GM19035 (cell line): ENCODE results near the gene PCSK4.

Source experiments
- ATAC-seq: cut with Tn5 transposase; IDR thresholded peaks from one replicate; pipeline ENCODE4 v1.9.1; 2021; ENCODE audit not compliant: unreplicated experiment

The PCSK4 gene

DNA sequence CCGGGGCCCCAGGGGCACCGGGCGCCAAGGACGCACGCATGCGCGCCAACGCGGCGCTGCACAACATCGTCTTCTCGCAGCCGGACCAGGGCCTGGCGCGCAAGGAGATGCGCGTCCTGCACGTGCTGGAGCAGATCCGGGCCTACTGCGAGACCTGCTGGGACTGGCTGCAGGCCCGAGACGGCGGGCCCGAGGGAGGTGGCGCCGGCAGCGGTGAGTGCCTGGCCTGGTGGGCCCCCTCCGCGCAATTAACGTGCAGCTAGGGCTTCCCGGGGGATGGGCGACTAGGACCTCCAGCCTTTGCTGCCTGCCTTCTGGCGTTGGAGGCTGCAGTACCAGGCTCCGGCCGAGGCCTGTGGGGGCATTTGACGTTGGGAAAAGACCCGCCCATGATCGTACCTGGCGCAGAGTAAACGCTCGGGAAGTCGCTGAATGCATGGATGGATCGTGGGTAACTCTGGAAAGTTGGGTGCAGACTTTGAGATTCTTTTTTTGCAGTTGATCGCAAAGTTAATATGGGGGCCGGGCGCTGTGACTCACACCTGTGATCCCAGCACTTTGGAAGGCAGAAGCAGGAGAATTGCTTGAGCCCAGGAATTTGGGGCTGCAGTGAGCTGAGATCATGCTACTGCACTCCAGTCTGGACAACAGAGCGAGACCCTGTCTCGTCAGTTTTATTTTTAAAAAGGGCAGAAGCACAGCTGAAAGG, 33.0 kb downstream of the PCSK4 start:
- no peak for ATAC-seq

- no peak for ATAC-seq
Measured at GRCh38 chr19:1456121-1456900, 33.8 kb downstream of the PCSK4 start.

- no peak for ATAC-seq
Measured at GRCh38 chr19:1455336-1456120, 34.6 kb downstream of the PCSK4 start.

- no peak for ATAC-seq
Measured at GRCh38 chr19:1455002-1455335, 35.2 kb downstream of the PCSK4 start.

DNA sequence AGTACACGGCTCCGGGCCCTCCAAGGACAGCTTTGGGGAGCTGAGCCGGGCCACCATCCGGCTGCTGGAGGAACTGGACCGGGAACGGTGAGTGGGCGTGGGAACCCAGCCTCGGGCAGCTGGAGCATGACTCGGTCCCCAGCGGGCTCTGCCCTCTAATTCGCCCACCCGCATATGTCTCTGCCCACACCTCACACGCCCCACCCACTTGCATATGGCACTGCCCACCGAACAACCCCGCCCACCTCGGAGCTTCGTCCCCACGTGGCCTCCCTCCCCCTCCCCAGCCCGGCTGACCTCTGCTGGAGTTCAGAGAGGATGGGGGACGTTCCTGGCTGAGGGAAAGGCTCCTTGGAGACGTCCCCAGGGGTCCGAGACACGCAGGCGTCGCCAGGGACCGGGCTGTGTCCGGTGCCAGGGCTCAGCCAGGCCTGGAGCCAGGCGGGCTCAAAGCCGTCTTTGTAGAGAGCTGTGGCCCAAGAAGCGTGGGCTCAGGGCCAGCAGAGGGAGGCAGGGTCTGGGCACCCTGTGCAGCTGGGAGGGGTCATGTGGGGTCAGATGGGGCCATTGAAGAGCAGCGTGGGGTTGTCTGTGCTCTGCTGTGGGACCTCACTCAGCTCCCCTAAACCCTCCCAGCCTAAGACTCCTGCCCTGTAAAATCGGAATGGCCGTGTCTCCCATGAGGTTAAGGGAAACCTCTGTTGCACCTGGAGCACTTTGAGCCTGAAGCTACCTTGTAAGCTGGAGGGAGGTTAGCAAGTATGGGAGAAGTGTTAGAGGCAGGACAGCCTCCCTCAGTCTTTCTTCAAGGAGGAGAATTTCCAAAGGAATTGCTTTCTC, 36.4 kb downstream of the PCSK4 start:
- ATAC-seq = no peak

- ATAC-seq = no peak
Measured at GRCh38 chr19:1452802-1453524, 37.2 kb downstream of the PCSK4 start.

DNA sequence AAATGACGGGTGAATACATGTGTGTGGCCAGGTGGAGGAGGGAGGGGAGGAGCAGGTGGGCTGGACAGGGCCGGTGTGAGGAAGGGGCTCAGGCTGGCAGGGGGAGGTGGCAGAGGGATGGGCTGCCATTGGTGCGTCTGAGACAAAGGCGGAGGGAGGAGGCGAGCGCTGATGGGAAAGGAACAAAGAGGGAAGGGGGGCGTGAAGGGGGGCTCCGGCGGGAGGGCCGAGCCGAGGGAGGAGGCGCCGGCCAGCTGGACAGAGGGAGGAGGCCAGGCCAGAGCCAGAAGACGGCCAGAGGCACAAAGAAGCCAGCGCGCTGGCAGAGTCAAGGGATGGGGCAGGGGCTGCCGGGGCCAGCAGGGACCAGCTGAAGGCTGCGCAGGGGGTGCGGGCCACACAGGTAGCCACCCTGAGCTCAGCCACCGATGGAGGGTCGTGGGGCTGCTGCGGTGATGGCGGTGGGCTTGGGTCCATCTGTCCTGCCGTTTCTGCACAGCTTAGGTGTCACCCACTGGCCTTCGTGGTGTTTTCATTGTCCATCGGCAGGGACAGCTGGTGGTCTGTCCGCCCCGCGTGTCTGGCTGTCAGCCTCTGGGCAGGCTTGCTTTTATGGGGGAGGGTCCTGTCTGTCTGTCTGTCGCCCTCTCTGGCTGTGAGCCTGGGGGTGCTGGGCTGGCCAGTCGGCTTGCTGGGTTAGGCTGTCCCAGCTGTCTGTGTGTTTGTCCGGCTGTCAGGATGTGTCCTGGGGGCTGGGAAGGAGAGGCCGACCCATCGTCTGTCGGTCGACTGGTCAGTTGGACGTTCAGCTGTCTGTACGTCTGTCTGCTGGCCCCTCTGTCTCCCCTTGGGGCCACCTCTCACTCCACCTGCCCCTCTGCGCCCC, 38.0 kb downstream of the PCSK4 start:
- no peak for ATAC-seq

DNA sequence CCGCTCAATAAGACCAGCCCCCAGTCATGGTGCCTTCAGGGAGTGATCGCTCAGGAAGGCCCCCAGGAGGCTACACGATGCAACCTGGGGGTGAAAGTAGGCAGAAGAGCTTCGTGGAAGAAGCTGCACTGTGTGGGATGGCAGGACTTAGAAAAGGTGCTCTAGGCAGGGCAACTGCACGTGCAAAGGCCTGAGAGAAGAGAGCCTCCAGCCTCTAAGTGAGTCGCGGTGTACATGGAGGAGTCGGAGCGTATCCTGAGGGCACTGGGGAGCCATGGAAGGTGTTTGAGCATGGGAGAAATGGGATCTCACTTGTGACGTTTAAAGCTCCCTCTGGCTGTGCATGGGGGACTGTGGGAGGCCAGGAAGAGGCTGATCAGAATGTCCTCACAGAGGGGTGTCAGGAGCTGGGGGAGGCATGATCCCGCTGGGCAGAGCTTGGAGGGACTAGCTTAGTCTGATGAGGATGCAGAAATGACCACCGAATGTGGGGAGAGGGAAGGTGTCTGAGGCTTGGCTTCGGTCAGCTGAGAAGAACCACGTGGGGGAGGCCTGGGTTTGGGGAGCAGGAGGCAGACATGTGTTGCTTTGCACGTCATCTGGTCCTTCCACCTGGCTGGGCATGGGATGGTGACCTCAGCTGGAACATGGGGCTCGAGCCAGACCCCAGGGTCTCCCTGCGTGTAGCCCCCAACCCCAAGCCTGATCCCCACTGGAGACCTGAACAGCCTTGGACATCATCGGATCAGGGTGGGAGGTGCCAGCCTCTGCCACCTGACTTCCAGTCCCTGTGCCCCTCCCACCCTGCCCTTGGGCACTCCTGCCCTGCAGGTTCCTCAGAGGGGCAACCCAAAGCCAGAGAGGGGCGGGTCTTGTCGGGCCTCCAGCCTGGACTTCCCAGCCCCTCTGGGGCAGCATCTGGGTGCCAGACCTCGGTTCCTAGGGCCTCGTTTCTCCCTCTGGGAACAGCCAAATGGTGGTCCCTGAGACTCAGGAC, 39.1 kb downstream of the PCSK4 start:
- no peak for ATAC-seq

DNA sequence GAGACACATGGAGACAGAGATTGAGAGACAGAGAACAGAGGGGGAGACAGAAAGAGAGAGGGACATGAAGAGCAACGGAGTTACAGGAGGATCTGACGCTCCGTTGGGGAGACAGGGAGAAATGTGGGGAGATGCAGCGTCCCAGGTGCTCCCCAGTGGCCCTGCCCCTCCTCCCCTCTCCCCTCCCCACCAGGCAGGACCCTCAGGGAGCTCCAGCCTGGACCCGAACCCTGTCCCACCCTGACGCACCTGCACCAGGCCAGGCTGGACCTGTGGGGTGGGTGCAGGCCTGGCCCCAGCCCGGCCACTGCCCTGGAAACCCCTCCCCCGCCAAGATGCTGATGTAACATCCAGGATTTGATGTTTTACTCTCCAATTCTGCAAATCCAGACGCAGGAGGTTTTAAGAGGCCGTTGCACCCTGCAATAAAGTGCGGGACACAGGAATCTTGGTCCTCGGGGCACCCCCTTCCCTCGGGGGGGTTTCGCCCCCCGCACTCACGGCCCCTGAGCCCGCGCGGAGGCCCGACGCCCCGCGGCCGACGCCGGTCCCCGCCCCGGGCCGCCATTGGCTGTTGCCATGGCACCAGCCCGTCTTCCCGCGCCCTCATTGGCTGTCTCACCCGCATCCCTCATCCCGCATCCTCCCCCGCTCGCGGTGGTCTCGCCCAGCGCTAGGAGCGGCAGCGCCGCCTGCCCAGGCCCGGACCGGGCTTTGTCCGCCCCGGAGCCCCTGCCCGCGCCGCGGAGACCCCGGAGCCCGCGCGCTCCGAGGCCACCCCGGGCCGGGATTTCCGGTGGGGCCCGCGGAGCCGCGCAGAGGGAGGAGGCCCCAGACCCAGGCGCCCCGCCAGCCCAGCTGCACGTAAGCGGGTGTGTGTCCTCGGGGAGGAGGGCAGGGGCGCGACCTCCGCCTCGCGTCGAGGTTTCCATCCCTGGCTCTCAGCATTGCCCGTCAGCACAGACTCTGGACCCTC, 40.4 kb downstream of the PCSK4 start, which contains the start of gene APC2:
Gene APC2, plus strand, starts transcription at position 655 of the 976 bp plus-strand sequence. CDS start 2,881 bp downstream, outside the sequence.
- ATAC-seq = no peak

DNA sequence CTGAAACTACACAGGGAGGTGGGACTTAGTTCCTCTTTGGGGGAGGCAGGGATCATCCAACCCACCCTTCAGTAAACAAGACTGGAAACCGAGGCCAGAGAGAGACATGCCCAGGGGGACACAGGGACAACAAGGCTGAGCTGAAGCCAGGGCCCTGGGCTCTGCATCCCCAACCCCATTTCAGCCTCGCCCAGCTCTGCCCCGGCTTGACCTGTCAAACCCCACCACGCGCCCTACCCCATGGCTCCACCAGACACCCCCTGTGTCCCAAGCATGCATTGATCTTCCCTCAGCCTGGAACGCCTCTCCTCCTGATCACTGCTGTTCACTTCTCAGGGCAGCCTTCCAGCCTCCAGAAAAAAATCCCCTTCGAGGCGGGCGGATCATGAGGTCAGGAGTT, 42.2 kb downstream of the PCSK4 start:
- ATAC-seq = no peak

DNA sequence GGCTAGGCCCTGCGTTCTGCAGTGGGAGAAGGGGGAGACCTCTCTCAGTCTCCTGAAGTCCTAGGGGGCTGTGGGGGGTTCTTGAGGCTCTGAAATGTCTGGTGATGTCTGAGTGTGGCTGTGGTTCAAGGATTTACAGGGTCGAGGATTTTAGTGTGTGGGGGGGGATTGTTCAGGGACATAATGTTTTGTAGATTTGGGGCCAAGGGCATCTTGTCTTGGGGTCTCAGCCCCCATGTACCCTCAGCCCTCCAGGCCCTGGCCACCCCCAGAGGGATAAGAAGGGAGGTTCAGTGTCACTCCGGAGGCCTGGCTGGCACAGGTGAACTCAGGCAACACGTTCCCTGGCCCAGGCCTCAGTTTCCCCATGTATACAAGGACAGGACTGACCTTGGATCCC, 42.6 kb downstream of the PCSK4 start:
- ATAC-seq = no peak

DNA sequence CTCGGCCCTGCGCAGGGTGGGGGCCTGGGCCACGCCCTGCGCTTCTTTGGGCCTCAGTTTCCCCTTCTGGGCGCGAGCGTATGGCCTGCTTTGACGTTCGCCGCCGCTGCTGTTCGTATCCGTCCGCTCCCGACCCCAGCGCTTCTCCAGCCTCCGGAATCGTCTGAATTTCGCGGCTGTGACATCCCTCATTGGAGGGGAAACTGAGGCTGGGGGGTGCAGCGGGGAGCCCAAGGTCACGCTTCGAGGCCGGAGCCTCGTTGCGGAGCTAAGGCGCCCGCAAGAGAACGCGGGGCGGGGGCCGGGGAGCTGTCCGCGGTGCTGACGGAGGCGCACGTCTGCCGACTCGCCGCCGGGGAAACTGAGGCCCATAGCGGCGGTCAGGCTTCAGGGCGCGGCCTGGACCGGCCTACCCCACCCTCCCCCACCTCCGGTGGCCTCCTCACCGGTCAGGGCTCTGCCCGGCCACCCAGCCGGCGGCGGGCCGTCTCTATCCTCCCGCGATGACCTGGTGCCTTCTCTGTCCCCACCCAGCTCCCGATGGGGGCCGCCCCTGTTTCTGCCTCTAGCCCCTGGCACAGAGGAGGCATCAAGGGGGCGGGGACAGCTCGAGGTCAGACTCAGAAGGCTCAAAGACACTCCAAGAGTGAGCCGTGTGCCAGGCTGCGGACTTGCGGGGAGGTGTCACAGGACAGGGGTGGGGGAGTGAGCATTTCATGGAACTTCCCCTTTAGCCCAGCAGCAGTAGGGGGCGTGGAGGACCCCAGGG, 43.3 kb downstream of the PCSK4 start:
- no peak for ATAC-seq

GRCh38 chr19:1445932-1446712, 44.0 kb downstream of the PCSK4 start:
- no peak for ATAC-seq

GRCh38 chr19:1445185-1445931, 44.8 kb downstream of the PCSK4 start:
- peak; percentile 66 for ATAC-seq
